Activated CD8-positive, alpha-beta memory T cell treated with anti-CD3 and anti-CD28 coated beads for 48 hours (primary cell): ENCODE results near the gene IRX3.

Source experiments
- DNase-seq, 3 experiments: peaks; one replicate each; pipeline ENCODE4 v3.0.0-alpha.2; 2020; ENCODE audit warnings: low read depth in 2 of 3, low spot score in 2 of 3

The IRX3 gene

DNA sequence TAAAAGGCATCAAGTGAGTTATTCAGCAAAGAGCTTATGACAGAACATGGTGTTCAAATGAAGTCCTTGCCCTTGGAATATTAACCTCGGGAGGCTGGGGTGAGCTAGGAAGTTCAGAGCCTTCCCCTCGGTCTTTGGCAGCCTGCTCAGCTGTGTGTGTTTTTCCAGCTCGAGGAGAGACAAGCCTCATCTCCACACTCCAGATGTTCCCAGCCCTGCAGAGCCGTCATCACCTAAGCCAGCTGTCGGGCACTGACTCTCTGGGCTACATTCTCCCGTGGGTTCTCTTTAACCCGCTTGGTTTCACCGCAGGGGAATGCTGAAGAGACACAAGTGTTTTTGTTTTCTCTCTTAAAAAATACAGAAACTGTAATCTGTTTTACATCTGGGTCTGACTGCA lies 47.1 kb downstream of the IRX3 start:
- DNase-seq: no peak

DNA sequence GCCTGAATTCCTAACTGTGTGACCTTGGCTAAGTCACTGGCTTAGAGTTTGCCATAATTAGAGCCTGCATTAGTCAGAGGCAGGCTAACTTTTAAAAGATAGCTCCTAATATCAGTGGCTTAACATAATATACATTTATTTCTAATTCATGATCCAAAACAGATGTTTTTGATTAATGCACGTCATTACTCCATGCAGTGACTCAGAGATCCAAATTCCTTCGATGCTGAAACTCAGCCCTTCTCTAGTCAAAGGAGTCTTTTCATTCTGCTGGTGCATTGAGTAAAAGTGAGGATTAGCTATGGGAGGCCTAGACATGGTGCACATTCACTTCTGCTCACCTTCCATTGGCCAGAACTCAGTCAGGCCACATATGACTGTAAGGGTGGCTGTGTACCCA lies 49.8 kb downstream of the IRX3 start:
- DNase-seq: no peak

DNA sequence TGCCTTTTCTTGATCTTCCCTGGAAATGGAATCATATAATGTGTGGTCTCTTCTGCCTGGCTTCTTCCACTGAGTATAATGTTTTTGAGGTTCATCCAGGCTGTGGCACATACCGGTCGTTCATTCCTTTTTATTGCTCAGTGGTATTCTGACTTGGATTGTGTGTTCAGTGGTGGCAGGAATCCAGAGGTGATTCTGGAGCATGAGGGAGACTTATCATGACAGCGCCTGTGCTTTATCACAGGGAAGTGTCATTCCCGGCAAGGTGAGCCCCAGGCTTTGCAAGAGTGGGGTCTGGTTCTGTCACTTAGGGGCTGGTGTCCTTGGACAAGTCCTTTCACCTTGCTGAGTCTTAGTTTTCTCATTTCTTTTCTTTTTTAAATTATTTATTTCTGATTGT lies 53.0 kb downstream of the IRX3 start:
- DNase-seq: no peak
